GM19452 (cell line): ENCODE measurements around the gene DEFB119.
"Not testable (repeated sequence)": the region's sequence is repeated elsewhere in the genome, so short reads cannot be mapped to it uniquely, and the experiment has no call there.

Experiments
- ATAC-seq: cut with Tn5 transposase; IDR thresholded peaks from one replicate; pipeline ENCODE4 v1.9.1; 2021; ENCODE audit not compliant: unreplicated experiment

Gene DEFB119

GRCh38 chr20:31390490-31390889 is at the start of gene DEFB119:
Gene DEFB119 (minus strand): TSS chr20:31390590. CDS start chr20:31390483, 107 bp downstream.
- no peak for ATAC-seq

GRCh38 chr20:31430568-31431115 is 40.3 kb upstream of the DEFB119 start:
- ATAC-seq: no peak

DNA sequence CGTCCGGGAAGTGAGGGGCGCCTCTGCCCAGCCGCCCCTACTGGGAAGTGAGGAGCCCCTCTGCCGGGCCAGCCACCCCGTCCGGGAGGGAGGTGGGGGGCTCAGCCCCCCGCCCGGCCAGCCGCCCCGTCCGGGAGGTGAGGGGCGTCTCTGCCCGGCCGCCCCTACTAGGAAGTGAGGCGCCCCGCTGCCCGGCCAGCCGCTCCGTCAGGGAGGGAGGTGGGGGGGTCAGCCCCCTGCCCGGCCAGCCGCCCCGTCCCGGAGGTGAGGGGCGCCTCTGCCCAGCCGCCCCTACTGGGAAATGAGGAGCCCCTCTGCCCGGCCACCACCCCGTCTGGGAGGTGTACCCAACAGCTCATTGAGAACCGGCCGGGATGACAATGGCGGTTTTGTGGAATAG is 37.2 kb upstream of the DEFB119 start:
- ATAC-seq: not testable (repeated sequence)

DNA sequence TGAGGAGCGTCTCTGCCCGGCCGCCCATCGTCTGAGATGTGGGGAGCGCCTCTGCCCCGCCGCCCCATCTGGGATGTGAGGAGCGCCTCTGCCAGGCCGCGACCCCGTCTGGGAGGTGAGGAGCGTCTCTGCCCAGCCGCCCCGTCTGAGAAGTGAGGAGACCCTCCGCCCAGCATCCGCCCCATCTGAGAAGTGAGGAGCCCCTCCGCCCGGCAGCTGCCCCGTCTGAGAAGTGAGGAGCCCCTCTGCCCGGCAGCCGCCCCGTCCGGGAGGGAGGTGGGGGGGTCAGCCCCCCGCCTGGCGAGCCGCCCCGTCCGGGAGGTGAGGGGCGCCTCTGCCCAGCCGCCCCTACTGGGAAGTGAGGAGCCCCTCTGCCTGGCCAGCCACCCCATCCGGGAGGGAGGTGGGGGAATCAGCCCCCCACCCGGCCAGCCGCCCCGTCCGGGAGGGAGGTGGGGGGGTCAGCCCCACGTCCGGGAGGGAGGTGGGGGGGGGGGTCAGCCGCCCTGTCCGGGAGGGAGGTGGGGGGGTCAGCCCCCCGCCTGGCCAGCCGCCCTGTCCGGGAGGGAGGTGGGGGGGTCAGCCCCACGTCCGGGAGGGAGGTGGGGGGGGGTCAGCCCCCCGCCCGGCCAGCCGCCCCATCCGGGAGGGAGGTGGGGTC is 36.6 kb upstream of the DEFB119 start:
- ATAC-seq: not testable (repeated sequence)

GRCh38 chr20:31425797-31426196 is 35.4 kb upstream of the DEFB119 start:
- no peak for ATAC-seq

DNA sequence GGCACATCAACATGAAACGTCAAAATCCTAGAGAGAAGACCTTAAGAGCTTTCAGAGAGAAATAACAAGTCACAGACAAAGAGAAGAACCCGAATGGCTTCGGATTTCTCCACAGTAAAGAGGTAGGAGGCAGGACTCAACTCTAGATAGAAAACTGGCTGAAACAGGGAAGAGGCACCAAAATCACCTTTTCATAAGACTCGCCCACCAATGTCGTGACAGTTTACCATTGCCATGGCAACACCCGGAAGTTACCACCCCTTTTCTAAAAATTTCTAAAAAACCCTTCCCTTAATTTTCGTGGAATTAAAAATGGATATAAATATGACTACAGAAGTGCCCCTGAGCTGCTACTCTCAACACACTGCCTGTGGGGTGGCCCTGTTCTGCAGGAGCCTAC is 27.9 kb upstream of the DEFB119 start:
- ATAC-seq: no peak

DNA sequence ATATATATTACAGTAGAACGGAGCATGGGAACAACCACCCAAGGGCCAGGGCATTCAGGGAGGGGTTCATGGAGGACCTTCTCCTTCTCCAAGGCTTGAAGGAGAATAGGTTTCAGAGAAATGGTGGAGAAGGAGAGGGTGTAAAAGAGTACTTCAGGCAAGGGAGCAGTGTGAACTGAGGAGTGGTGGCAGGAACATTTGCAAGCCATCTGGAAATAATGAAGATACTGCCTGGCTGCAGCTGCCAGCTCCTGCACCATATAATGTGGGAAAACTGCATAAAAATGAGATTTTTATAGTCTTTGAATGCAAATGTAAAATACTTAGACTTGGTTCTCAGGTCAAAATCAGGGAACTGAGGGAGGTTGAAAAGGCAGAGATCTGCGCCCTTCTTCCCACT is 25.3 kb upstream of the DEFB119 start:
- no peak for ATAC-seq

GRCh38 chr20:31414381-31414780 is 24.0 kb upstream of the DEFB119 start:
- ATAC-seq: no peak

DNA sequence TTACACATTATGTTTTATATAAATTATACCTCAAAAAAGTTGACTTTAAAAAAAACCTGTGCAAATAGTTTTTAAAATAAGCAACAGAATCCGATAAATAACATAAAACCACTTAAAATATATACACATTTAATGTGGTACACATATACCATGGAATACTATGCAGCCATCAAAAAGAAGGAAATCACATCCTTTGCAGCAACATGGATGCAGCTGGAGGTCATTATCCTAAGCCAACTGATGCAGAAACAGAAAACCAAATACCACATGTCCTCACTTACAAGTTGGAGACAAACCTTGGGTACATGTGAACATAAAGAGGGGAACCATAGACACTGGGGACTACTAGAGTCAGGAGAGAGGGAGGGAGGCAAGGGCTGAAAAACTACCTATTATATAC is 19.6 kb upstream of the DEFB119 start:
- no peak for ATAC-seq

GRCh38 chr20:31406115-31406514 is 15.7 kb upstream of the DEFB119 start, which contains the start of gene DEFB121:
Gene DEFB121 (minus strand): TSS chr20:31406215. CDS start chr20:31406152, 63 bp downstream.
- ATAC-seq: no peak

GRCh38 chr20:31403886-31404285 is 13.5 kb upstream of the DEFB119 start:
- no peak for ATAC-seq

- ATAC-seq: no peak
Observed at GRCh38 chr20:31394900-31395299, 4.5 kb upstream of the DEFB119 start.

DNA sequence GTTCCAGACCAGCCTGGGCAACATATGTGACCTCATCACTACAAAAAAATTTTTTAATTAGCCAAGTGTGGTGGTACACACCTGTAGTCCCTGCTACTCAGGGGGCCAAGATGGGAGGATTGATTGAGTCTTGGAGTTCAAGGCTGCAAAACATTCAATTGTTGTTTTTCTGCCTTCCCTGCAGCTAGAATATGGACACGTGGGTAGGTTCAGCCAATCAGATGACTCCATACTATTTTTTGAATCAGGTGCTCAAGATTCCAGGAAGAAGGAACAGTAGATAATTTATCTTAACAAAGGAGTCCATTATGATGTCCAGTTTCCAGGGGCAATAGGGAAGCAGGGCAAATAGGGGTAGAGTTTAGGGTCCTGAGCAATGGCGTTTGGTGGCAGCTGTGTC is 2.4 kb upstream of the DEFB119 start:
- ATAC-seq: no peak

DNA sequence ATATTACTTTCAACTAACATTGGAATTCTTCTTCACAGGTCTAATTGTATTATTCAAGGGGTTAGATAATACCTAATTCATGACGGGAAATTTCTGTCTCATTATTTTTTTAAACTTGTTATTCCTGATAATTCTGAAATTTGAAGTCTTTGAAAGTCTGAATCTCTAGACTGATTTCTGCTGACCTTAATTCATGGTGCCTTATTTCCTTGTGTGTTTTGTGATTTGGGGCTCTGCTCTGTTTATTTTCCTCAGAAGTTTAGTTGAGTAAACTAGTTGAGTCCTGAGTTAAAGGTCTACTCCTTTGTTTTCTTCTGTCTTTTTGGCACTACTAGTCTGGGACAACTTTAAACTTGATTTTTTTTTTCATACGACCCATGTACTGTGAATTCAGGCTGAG is 16.0 kb downstream of the DEFB119 start:
- no peak for ATAC-seq

DNA sequence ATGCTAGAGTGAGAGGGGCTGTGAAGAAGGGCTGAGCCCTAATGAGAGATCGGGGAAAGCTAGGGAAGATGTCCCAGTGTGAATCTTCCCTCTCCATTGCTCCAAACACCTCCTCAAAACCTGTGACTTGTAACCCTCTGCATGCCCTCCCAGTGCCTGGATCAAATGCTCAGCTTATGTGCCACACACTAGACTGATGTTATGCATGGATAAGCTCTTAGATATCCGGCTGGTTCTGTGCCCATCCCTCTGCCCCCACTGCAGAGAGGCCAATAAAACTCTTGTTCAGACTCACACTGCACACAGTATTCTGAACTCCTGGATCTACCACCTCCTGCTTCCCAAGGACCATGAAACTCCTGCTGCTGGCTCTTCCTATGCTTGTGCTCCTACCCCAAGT is 22.1 kb downstream of the DEFB119 start, which contains the start of gene DEFB118:
DEFB118 (plus strand) TSS at position 301 of the 400 bp plus-strand sequence; CDS start at position 351, 50 bp downstream.
- ATAC-seq: no peak

DNA sequence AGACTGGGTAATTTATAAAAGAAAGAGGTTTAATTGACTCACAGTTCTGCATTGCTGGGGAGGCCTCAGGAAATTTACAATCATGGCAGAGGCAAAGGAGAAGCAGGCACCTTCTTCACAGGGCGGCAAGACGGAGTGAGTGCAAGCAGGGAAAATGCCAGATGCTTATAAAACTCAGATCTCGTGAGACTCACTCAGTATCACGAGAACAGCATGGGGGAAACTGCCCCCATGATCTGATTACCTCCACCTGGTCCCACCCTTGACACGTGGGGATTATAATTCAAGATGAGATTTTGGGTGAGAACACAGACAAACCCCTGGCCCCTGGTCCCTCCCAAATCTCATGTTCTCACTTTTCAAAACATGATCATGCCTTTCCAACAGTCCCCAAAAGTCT is 26.1 kb downstream of the DEFB119 start:
- not testable (repeated sequence) for ATAC-seq

DNA sequence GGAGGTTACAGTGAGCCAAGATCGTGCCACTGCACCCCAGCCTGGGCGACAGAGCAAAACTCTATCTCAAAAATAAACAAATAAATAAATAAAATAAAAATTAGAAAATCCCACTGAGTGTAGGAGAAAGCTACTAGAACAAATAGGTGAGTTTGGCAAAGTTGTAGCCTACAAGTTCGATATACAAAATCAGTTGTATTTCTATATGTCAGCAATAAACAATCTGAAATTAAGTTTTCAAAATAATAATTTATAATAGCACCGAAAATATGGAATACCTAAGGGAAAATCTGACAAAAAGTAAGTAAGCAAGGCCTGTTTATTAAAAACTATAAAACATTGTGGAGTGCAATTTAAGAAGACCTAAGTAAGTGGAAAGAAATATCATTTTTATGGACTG is 27.1 kb downstream of the DEFB119 start:
- no peak for ATAC-seq

GRCh38 chr20:31355981-31356380 is 34.4 kb downstream of the DEFB119 start:
- ATAC-seq: no peak

DNA sequence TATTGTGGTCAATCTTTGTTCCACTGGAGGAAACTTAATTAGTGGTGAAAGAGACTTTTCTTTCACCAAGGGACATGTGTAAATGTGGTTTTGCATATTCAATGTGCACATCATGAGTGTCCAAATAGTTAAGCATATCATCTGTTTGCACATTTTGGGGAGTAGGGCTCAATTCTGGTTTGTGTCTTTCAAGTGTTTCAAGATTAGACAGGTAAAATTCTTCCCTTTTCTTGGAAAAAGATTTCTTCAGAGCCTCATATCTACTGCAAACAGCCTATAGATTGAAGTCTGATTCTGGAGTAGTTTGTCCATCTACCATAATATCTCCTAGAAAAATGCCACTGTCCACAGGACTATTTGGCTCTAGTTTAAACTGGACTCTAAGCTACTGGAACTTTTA is 48.9 kb downstream of the DEFB119 start:
- ATAC-seq: no peak

DNA sequence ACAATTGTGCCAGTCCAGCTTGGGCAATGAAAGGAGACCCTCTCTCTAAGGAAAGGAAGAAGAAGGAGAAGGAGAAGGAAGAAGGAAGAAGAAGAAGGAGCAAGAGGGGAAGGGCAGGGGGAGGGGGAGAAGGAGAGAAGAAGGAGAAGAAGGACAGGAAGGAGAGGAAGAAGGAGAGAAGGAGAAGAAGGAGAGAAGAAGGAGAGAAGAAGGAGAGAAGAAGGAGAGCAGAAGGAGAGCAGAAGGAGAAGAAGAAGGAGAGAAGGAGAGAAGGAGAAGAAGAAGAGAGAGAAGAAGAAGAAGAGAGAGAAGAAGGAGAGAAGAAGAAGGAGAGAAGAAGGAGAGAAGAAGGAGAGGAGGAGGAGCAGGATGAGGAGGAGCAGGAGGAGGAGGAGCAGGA is 59.5 kb downstream of the DEFB119 start:
- no peak for ATAC-seq
